DMS 273 (cell line): ENCODE data around the gene TENM4.

ENCODE experiments used
- DNase-seq: peaks from one replicate; lab custom pipeline; 2025; ENCODE audit not compliant: unreplicated experiment; lab: John Stamatoyannopoulos, UW

The TENM4 gene

DNA sequence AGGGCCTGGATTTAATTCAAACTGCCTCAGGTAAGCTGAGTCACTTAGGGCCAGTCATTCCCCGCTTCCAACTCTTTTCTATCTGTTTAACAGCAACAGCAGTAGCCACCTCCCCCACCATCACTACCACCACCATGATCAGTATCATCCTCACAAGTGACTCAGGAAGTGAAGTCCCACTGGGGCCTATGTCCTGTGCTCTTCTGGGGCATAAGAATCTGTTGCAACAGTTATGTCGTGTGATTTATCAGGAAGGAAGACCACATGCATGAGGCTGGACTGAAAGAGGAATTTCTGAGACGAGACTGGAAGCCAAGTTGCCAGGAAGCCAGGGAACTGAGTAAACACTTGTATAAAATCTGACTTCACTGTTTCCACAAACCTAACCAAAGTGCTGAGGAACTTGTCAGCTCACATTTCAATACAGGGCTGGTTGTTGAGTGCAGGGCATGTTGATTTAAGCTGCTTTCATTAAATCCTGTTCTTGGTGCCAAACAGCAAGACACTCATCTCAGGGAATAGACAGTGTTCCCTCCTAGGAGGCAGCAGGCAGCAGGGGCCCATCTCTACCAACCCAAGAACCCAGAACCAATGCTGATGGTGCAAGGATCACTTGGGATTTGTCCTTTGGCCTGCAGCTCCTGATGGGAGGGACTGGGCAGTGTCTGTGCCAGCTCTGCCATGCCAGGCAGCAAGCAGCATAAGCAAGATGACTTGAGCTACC is 639.5 kb downstream of the TENM4 start:
- DNase-seq = no peak

DNA sequence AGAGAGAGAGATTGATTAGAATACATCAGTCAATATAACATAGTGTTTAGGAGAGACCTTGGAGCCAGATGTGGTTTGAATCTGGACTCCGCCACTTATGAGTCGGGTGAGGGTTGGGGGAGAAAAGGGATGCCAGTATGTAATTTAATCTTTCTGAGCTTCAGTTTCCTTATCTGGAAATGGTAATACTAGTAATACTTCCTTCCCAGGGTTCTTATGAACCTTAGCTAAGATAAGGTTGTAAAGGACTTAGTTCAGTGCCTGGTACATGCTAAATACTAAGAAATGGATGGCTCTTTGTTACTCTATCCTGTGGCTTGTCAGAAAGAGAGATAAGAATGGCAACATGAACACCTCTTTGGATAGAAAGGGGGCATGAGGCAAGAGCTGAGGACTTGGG is 640.1 kb downstream of the TENM4 start:
- no peak for DNase-seq

DNA sequence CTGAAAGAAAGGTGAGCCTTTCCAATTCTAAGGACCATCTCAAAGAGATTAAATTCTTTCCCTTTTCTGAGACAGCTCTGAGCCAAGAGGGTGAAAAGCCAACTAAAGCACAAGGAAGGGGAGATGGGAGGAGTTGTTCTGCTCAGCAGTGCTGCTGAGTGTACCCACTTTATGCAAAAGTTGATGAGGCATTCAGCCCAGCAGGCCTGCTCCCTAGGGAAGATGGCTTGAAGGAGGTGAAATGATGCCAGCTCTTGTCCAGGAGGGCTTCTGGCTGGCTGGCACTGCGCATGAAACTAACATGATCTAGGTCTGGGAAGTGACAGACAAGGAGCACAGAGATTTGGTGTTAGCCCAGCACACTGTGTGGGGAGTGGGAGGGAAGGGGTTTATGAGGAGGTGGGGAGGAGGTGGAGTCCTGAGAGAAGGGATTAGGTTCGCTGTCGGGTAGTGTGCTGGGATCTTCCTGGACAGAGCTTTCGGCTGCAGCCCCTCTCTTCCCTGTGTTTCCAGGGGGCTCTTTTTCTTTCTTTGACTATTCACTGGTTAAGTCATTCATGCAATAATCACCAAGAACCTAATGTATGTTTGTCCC is 640.6 kb downstream of the TENM4 start:
- DNase-seq = peak; percentile 3

DNA sequence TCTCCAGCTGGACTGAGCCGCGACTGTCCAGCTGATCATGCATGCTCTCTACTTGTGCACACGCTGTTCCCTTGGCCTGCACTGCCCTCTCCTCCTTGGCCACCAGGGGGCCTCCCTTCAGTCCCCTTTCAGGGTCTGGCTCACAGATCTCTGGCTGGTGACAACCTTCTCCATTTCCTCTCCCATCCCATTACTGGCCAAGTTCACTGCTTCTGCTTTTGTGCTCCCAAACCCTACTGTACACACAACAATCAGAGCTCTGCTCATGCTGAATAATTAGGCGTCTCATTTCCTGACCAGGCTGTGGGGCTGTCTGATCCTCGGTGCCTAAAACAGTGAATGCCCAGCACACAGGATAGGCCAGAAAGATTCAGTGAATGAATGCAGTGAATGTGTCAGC is 642.2 kb downstream of the TENM4 start:
- DNase-seq = peak; percentile 65

DNA sequence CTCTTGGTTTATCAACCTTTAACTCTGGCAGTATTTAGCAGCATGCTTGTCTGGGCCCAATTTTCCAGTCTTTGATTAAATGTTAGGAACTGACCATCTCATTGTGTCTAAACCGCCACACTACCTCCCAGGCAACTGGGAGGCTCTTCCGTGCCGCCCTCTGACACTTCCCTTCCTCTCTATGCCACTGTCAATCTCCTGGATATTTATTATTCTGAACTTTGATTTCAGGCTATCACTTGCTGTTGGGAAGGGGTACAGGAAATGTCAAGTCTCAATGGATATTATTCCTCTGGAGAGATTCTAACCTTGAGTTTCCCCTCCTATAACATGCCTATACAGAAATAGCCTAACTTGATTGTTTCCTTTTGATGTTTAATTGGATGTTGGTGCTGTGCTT is 643.3 kb downstream of the TENM4 start:
- no peak for DNase-seq

DNA sequence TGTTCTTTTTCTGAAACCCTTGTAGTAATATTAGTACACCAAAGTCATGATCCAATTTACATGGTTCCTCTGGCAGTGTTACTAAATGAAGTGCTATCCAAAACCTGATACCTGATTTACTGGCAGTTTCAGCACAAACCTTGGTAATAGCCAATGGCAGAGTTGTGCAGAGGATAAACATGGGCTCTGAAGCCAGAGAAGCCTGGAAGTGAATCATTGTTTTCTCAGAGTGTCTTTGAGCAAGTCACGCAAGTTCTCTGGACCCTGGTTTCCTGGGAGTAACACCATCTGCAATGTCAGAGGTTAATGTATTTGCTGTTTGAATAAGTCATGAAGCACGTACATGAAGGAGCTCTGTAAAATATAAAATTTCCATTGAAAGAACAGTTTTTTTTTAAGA is 643.9 kb downstream of the TENM4 start:
- DNase-seq = no peak

DNA sequence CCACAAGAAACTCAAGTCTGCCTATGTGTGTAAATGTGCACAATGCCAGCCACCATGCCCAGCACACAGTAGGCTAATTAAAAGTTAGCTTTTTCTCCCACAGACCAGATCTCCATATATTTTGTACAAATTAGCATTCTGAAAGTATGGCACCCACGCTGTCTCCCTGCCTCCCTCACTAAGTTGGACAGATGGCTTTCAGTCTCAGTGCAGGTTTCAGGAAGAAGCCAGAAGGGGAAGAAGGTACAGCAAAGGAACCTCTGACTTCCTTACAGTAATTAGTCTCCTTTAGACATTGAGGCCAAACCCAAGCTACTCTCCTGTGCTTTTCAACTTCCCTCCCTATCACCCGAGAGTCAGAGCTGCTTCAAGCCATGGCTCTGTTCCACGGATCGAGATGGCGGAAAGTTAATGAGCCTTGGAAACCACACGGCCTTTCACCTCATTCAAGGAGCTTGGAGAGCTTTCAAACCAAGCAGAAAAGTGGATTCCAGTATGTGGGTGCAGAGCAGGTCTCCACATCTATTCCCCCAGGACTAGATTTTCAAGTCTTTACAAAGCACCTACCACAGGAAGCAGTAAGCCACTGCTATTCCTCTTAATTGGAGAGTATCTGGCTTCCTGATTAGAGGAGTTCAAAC is 645.1 kb downstream of the TENM4 start:
- peak; percentile 22 for DNase-seq

DNA sequence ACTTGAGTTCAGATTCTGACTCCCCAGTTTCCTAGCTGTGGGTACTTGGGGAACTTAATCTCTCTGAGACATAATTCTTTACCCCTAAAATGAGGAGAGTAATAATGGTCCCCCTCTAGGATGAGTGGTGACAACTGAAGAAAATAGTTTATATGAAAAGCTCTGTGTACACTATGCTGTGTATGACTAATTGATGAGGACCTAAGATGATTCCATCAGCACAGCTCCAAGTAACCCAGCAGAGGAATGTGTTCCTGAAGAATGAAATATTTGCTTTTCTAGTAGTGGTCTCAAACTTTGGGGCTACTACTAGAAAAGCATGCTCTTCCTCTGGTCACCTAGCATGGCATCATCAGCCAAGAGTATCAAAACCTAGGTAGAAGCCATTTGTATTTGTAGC is 648.9 kb downstream of the TENM4 start:
- DNase-seq = no peak

DNA sequence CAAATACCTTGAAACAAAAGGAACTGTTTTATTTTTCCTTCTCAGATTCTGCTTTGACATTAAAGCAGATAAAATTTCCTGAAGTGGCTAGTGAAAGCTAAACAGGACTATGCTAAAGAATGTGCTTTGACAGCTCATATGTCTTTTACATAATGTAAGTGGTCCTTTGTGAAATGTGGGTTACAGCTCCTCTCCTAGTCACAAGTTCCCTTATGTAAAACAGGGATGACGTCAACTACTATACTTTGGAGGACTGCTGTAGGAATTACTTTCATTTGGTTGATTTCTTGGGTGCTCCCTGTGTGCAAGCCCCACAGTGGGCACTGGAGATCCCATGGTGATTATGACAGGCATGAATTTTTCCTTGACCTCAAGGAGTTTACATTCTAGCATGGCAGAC is 649.6 kb downstream of the TENM4 start:
- no peak for DNase-seq

DNA sequence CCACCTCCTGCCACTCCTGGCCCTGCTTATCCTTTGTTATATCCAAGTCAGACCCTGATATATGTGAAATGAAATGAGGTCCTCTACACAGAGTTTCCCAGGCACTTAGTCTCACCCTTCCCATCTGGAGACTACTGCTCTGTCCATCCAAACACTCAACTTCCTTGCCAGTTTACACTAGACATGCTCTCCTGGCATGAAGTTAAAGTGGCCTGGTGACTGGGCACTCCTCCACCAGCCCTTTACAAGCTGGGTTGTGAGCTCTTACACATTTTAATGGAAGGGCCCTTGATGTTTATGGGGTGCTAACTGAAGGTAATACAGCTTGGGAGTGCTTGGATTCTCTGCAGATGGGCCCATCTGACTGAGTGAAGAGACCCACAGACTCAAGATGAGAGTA is 650.0 kb downstream of the TENM4 start:
- no peak for DNase-seq

DNA sequence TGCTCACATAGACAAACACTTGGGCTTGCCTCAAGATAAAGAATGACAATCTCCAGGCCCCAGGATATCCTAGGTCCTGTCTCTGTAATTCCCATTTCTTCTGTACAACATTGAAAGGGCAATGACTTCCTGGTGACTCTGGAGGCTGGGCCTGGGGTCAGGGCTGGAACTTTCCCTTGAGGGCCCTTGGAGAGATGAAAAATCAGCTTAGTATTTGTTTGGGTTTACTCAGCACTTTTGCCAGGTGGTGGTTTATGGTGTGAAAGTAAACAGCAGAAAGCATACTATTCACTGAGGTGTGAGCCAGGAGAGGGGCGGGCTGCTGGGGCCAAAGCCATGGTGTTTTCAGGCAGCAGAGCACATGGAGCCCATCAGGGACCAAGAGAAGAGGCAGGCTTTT is 651.5 kb downstream of the TENM4 start:
- DNase-seq = no peak

DNA sequence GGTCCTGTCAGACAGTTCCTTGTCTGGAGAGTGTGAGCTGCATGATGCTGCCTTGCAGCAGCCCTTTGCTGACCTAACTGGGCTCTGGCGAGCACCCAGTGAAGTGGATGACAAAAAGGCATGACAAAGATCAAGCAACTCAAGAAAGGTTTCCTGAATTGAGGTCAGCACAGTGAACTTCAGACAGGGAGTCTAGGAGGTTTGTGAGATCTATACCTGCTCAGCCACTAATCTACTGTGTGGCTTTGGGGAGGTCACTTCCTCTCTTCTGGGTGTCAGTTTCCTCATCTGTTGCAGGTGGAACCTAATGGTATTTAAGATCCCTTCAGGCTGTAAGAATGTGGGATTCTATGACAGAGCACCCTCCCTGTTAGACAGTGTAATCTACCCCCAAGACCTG is 652.3 kb downstream of the TENM4 start:
- no peak for DNase-seq

DNA sequence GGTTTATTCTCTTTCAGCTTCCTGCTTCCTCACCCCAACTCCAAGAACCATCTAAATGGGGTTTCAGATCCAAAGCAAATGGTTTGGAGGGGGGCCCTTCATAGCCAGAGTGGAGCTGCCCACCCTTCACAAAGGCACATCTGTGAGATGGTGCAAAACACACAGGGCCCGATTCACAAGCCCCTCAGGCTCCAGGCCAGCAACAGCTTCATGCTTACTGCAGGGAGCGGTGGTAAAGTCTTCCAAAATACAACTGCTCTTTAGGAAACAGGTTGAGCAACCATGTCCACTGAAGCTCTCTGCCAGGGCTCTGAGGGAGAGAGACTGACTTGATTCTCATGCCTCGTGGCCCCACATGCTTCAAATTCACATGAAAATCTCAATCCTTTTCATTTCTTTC is 653.1 kb downstream of the TENM4 start:
- DNase-seq = no peak

DNA sequence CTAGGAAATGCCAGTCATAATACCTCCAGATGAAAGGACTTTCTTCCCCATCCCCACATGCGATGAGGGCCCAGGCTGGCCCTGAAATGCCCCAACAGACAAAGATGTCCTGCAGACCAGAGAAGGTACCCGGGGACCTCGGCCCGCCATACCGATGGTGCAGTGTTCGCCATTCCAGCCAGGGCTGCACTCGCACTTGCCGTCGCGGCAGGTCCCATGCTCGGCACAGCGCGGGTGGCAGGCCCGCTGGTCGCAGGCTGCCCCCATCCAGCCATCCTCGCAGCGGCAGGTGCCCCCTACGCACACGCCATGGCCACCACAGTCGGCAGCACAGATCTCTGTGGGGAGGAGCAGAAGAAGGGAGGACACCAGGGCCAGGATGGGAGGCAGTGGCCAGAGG is 654.1 kb downstream of the TENM4 start:
- DNase-seq = no peak

DNA sequence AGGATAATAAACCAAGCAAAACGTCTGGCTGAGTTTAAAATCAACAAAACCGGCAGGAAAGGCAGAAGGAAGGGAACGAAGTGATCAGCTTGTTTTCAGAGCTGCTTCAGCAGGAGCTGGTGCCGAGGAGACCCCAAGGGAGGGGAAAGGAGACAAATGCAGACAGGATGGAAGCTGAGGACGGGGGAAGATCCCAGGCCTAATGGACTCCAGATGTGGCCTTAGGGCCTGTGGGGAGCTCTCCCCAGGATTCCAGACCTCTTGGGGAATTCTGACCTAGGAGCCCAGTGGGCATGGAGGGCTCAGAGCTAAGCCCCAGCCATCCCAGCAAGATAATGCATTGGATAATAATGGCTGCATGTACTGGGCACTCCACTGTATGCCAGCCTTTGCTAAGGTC is 654.7 kb downstream of the TENM4 start:
- no peak for DNase-seq

DNA sequence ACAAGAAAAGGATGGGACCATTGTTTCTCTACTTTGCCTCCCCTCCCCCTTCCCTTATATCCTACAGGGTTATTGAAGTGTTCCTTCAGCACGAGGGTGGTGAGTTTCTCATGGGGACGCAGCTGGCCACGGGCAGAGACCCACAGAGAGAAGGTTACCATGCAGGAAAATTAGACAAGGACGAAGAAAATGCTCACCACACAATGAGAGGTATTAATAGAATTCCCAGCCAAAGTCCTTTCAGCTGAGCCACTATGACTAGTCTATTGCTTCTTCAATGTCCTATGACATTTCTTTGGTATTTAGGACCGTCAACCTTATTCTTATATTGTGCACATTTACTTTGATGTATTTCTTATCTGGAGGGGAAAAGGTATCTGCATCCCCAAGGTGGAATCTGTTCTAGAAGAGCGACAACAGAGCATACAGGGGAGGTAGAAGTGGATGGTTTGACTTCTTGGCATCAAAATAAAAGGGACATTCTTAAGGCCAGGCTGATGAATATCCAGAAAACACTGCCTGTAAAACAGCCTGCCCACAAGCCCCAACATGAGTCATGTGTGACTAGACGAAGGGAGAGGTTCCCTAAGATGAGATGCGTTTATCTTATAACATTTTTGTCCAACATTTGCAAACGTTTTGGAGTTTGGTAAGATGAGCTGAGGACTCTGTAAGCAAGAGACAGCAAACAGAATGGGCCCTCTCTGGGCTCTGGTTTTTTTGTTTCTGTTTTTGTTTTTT is 656.3 kb downstream of the TENM4 start:
- no peak for DNase-seq

DNA sequence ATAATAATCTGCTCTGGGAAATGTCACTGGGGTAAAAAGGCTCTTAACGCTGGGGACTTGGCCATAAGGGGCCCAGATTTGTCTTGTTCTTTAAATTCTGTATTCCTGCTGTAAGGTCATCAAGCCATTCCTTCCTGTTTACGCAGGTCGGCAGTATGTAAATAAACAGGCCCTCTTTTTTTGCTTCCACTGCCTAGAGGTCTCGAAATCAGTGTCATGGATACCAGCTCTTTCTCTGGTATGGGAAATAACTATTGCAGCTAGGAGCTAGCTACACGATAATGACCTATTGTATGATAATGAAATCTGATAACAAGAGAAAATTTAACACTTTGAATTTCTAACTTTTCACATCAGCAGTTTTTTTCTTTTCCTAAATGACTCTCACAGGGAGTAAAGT is 657.0 kb downstream of the TENM4 start:
- DNase-seq = no peak

DNA sequence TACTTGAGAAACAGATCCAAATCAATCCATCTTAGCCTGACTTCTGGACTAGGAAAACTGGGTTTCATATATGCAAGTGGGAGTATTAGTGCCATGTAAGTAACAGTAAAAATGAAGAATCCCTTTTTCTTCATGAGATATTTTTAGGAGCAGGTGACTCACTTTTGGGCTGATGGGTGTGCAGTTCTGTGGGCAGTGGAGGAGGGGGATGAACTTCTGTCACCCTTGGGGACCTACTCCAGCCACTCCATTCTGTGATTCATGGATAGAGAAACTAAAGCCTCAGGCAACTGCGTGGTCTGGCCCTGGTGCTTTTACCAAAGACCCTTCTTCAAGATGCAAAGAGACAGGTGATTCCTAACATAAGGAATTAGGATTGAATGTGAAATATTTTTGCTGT is 657.5 kb downstream of the TENM4 start:
- no peak for DNase-seq

DNA sequence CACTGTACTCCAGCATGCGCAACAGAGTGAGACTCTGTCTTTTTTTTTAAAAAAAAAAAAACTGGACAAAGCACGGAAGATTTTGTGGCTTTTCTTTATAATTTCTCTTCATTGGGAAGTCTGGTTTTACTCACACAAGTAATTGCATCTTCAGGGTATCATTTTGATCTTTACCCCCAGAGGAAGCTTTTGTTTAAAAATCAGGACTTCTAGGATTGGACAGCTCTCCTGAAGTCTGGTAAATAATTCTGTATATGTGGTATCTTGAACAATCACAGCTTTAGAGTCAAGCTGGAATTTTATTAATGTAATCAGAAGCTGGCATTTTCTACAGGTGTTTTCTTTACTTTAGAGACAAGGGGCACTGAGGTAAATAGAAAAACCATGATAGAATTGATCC is 658.1 kb downstream of the TENM4 start:
- DNase-seq = no peak

DNA sequence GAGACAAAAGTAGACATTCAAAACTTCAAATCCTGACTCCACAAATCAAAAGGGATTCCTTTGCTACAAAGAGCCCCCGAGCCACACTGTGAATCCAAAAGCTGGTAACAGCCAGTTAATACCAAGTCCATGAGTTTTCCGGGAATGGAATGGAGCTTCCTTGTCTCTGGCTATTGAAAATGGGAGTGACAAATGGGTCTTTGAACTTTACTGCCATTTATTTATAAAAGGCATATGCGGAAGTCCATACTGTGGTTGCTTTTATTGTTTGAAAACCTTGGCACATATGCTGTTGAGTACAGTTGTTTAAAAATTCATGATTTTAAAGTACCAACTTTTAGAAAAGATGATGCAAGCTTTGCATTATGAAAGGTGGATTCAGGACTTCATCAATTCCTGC is 659.9 kb downstream of the TENM4 start:
- DNase-seq = no peak

DNA sequence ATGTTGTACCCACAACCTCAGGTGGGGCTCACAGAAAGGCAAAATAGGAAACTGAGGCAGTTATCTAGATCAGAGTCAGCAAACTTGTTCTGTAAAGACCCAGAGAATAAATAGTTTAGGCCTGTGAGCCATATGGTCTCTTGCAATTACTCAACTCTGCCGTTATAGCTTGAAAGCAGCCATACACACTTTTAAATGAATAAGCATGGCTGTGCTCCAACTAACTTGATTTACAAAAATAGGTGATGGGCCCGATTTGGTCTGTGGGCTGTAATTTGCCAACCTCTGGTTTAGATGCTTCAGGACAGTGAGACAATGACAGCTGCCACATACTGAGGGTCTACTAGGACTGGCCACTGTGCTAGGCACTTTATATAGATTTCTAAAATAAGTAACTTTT is 667.3 kb downstream of the TENM4 start:
- peak; percentile 4 for DNase-seq

DNA sequence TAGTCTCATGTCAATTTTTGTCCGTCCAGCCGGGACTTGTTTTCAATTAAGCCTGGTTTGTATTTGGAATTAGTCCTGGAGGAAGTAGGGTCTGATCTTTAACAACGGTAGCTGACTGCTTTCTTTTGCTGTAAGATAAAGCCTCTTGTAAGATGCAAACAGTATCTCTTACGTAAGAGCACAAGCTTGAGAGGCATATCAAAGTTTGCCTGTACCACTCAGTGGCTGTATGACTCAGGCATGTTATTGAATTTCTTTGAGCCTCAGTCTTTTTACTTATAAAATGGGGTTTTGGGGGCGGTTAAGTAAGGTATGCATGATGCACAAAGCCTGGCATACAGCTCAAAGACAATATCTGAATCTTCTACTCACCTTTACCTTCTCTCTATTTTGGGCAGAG is 667.8 kb downstream of the TENM4 start:
- DNase-seq = no peak
